ENCODE results near the gene MCM3. TPM values are rescaled to one million over a fixed set of nuclear protein-coding genes. Genes with fewer than 3 reads are reported as not detected.

Gene MCM3
- total and polyA plus RNA-seq, 2 of the 4 experiments (the other 2 are of a cell fraction) = 54.6 to 66.5 TPM

- no peak overlapping the region for H3K18ac ChIP-seq (ENCODE audit: low read depth, low read length)
- no peak overlapping the region for H3K4me2 ChIP-seq (ENCODE audit: low read depth, low read length)
- H4K8ac ChIP-seq (ENCODE audit: low read depth in 2 of 2, low read length in 2 of 2) = no peak overlapping the region
- ChIA-PET POLR2A (ENCODE audit: unreplicated experiment) (no interaction called here), CTCF (no interaction called here)
- no peak overlapping the region for H3K4ac ChIP-seq (ENCODE audit: low read depth, low read length)
- intact Hi-C loops (cut with micrococcal nuclease) (no loop called here), dilution Hi-C loops (cut with HindIII; ENCODE audit: low sequenced_read_pairs, unreplicated experiment) (no loop called here), in situ Hi-C loops (cut with MboI; ENCODE audit: low sequenced_read_pairs) (no loop called here)
- ATAC-seq (ENCODE audit: low read depth) (no peak), DNase-seq (no peak)
- no peak overlapping the region for H2AK9ac ChIP-seq (replicated peaks; ENCODE audit: low read depth, low read length, poor library complexity)
- H3K56ac ChIP-seq (ENCODE audit: extremely low read depth, insufficient read depth, low read length) = no peak overlapping the region
- no peak overlapping the region for H2BK15ac ChIP-seq (ENCODE audit: low read depth, low read length)
- no peak overlapping the region for H3K27ac ChIP-seq (ENCODE audit: insufficient read depth, low read length)
- TF ChIP-seq ELK1 (IDR thresholded peaks at IDR 0.05; ENCODE audit: borderline replicate concordance, low read depth, low read length) = no peak
- TF ChIP-seq RAD21 (IDR thresholded peaks at IDR 0.05; ENCODE audit: low read length) = no peak
- TF ChIP-seq CHD1 (IDR thresholded peaks at IDR 0.05; ENCODE audit: low read depth, low read length) = no peak
- no peak for TF ChIP-seq MAFK (IDR thresholded peaks at IDR 0.05; ENCODE audit: low read depth, low read length)
- TF ChIP-seq MXI1 (IDR thresholded peaks at IDR 0.05; ENCODE audit: borderline replicate concordance, low read depth, low read length) = no peak
- TF ChIP-seq CEBPB (IDR thresholded peaks at IDR 0.05; ENCODE audit: low read depth, low read length) = no peak
- H3K9me3 ChIP-seq (ENCODE audit: control insufficient read depth, insufficient read depth, low read length) = no peaks in the 10 kb centered on the region
- no peak overlapping the region for H3K4me3 ChIP-seq (ENCODE audit: insufficient read depth, low read depth, low read length)
- H3K36me3 ChIP-seq (ENCODE audit: control insufficient read depth, insufficient read depth, low read length) = no peaks in the 10 kb centered on the region
- H3K4me1 ChIP-seq (ENCODE audit: control insufficient read depth, insufficient read depth, low read length) = no peaks in the 10 kb centered on the region
- H4K91ac ChIP-seq (ENCODE audit: insufficient read depth, low read depth, low read length) = no peak overlapping the region
- H2AK5ac ChIP-seq (ENCODE audit: low read depth, low read length) = no peak overlapping the region
- H2BK20ac ChIP-seq (ENCODE audit: low read depth, low read length) = no peak overlapping the region
- peaks cover 11% of the 10 kb centered on the region for H3K27me3 ChIP-seq (ENCODE audit: control insufficient read depth, insufficient read depth, low read length)
- H3K14ac ChIP-seq (replicated peaks; ENCODE audit: low read depth, low read length) = no peak overlapping the region
- BruUV-seq (replicated peaks) = no TSS peak
- no peak overlapping the region for H3K23ac ChIP-seq (ENCODE audit: low read depth, low read length)
- WGBS, 2 experiments (ENCODE audit: extremely low coverage in 2 of 2, insufficient read length in 1 of 2) = no CpG with 5 or more reads among the region's 2 CpGs
- H2BK5ac ChIP-seq (ENCODE audit: low read depth, low read length, poor library complexity, severe bottlenecking) = no peak overlapping the region
- H4K20me1 ChIP-seq (ENCODE audit: insufficient read depth, low read length) = no peaks in the 10 kb centered on the region
- no peak overlapping the region for H2BK120ac ChIP-seq (ENCODE audit: low read depth, low read length)
- H4K5ac ChIP-seq (ENCODE audit: low read depth, low read length) = no peak overlapping the region
- H3K9ac ChIP-seq (ENCODE audit: low read depth, low read length) = no peak overlapping the region
- peaks cover 3% of the 10 kb centered on the region; the same call in 1 of the 2 replicates for H3K9me1 ChIP-seq (ENCODE audit: insufficient read depth, low read length)
- H2AFZ ChIP-seq (replicated peaks; ENCODE audit: low read length, poor library complexity) = no peak overlapping the region
- H3K79me1 ChIP-seq (ENCODE audit: low read depth in 1 of 2, low read length in 2 of 2) = no peaks in the 10 kb centered on the region
These were observed 45.9 kb upstream of the MCM3 start for GRCh38 chr6:52330470-52330869.

Data from IMR-90 (cell line).